GM12865 (cell line): ENCODE data around the gene HIRA.
"Not testable (repeated sequence)": the region's sequence is repeated elsewhere in the genome, so short reads cannot be mapped to it uniquely, and the experiment has no call there.

Experiments
- DNase-seq: peaks from one replicate; pipeline ENCODE4 v3.0.0; 2010; ENCODE audit warnings: low read depth
- H3K4me3 ChIP-seq: 2 replicates; pipeline ENCODE4 v1.5.1; 2011; ENCODE audit warnings: mild to moderate bottlenecking, low read depth, low read length, control low read depth
- TF ChIP-seq, protein P1 (sequence below): IDR thresholded peaks from 2 replicates; pipeline ENCODE4 v1.5.1; 2011; ENCODE audit warnings: low read length, control low read depth, low read depth, inconsistent platforms; ENCODE audit not compliant: insufficient read depth; ENCODE audit errors: missing control alignments

HIRA gene

DNA sequence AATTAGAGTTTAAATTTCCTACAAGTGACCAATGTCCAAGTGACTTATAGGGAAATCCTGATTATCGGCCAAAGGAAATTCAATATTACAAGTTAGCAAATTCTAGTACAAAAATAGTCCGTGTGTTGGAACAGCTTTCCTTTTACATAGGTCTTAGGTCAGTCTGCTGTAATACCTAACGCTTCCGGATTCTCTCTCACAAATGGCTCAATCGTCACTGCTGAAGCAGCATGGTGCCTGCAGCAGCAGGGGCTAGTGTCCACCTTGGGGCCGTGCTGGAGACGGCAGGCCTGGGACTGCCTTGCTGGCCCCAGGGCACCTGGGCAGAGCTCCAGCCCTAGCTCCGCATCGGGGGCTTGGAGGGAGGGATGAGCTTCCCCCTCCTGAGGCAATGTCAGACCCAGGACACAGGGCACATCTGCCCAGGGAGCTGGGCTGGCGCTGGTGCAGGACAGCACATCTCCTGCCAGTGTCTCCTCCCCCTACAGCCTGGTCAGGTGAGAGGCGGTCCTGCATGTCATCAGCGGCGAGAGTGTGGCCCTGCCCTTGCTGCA, 100.6 kb downstream of the HIRA start:
- no peak overlapping the region for H3K4me3 ChIP-seq
- no peak for DNase-seq
- TF ChIP-seq, protein P1, sequence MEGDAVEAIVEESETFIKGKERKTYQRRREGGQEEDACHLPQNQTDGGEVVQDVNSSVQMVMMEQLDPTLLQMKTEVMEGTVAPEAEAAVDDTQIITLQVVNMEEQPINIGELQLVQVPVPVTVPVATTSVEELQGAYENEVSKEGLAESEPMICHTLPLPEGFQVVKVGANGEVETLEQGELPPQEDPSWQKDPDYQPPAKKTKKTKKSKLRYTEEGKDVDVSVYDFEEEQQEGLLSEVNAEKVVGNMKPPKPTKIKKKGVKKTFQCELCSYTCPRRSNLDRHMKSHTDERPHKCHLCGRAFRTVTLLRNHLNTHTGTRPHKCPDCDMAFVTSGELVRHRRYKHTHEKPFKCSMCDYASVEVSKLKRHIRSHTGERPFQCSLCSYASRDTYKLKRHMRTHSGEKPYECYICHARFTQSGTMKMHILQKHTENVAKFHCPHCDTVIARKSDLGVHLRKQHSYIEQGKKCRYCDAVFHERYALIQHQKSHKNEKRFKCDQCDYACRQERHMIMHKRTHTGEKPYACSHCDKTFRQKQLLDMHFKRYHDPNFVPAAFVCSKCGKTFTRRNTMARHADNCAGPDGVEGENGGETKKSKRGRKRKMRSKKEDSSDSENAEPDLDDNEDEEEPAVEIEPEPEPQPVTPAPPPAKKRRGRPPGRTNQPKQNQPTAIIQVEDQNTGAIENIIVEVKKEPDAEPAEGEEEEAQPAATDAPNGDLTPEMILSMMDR, result no peak

DNA sequence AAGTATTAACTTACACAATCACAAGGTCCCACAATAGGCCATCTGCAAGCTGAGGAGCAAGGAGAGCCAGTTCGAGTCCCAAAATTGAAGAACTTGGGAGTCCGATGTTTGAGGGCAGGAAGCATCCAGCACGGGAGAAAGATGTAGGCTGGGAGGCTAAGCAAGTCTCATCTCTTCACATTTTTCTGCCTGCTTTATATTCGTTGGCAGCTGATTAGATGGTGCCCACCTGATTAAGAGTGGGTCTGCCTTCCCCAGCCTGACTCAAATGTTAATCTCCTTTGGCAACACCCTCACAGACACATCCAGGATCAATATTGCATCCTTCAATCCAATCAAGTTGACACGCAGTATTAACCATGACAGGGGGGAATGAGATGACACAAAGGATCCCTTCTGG, 101.3 kb downstream of the HIRA start:
- DNase-seq, H3K4me3 ChIP-seq: not testable (repeated sequence)

DNA sequence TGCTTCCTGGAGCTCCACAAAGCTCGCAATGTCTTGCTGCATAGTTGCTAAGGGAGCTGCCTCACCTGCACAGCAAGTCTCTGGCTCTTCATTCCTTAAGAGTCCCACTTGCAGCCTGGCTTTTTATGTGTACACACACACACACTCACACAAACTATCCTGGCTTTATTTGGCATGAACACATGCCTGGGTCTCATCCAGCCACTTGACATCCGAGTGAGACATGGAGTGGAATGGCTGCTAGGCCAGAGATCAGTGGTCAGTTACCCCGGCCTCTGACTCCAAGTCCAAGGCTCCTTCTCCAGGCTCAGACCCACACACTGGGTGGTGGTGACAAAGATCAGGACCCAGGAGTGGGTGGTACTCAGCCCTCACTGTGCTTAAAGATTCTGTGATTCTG, 102.1 kb downstream of the HIRA start:
- TF ChIP-seq, protein P1, result no peak

DNA sequence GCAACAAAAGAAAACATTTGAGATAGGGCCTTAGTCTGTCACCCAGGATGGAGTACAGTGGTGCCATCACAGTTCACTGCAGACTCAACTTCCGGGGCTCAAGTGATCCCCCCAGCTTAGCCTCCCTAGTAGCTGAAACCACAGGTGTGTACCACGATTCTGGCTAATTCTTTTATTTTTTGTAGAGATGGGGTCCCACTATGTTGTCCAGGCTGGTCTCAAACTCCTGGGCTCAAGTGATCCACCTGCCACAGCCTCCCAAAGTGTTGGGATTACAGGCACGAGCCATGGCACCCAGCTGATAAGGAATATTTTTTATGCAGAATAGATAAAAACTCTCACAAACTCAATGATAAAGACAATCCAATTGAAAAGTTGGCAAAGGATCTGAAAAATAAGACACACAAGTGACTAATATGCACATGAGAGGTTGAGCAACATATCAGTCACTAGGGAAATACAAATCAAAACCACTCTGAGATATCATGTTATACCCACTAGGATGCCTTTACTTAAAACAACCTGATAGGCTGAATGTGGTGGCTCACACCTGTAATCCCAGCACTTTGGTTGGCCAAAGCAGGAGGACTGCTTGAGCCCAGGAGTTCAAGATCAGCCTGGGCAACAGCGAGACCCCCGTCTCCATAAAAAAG, 106.1 kb downstream of the HIRA start:
- DNase-seq, result no peak
- H3K4me3 ChIP-seq, result no peak overlapping the region
- TF ChIP-seq, protein P1, result no peak

More for the DNA sequence above, 102.1 kb downstream of the HIRA start:
- H3K4me3 ChIP-seq, result no peak overlapping the region
- no peak for DNase-seq

DNA sequence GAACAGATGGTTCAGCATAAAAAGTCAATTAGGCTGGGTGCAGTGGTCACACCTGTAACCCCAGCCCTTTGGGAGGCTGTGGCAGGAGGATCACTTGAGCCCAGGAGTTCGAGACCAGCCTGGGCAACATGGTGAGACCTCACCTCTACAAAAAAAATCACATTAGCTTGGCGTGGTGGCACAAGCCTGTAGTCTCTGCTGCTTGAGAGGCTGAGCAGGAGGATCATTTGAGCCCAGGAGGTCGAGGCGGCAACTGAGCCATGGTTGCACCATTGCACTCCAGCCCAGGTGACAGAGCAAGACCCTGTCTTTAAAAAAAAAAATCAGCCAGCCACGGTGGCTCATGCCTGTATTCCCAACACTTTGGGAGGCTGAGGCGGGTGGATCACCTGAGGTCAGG, 108.1 kb downstream of the HIRA start:
- H3K4me3 ChIP-seq, DNase-seq: not testable (repeated sequence)

DNA sequence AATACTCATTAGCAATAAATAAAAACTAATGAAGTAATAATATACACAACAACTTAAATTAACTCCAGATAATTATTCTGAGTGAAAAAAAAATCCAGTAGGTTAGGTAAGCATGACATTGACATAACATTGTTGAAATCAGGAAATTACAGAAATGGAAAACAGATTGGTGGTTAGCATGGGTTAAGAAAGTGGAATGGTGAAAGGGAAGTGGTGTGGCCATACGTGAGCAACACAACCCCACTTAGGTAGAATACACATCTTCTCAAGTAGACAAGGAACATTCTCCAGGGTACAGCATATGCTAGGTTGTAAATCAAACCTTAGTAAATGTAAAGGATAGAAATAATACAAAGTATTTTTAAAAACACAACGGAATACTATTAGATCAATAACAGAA, 109.8 kb downstream of the HIRA start:
- DNase-seq, result no peak
- TF ChIP-seq, protein P1, result no peak
- H3K4me3 ChIP-seq, result no peak overlapping the region

DNA sequence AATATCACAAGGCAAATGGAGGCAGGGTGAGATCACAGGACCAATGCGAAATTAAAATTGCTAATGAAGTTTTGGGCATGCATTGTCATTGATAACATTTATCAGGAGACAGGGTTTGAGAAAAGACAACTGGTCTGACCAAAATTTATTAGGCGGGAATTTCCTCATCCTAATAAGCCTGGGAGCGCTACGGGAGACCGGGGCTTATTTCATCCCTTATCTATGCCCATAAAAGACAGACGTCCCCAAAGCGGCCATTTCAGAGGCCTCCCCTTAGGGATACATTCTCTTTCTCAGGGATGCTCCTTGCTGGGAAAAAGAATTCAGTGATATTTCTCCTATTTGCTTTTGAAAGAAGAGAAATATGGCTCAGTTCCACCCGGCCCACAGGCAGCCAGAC, 111.4 kb downstream of the HIRA start:
- H3K4me3 ChIP-seq, DNase-seq: not testable (repeated sequence)

DNA sequence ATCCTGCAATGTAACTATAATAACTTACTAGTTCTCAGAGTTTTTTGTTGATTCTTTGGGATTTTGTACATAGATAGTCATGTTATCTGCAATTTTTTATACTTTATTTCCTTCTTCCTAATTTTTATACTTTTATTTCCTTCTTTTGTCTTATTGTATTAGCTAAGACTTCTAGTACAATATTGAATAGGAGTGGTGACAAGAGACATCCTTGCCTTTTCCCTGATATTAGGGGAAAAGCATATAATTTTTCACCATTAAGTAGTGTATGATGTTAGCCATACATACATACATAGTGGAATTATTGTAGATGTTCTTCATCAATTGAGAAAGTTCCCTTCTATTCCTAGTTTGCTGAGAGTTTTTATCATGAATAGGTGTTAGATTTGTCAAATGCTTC, 112.3 kb downstream of the HIRA start:
- TF ChIP-seq, protein P1, result no peak
- H3K4me3 ChIP-seq, result no peak overlapping the region
- no peak for DNase-seq
